ENCODE results near the gene CES2.

Gene CES2

GRCh38 chr16:66968847-66969246 is 33.5 kb downstream of the CES2 start:
- no peak overlapping the region for H3K4me3 ChIP-seq (ENCODE audit: low read length)
- no peaks in the 10 kb centered on the region for H3K79me2 ChIP-seq (ENCODE audit: low read length)
- H3F3A ChIP-seq (ENCODE audit: insufficient read depth, low read length): no peaks in the 10 kb centered on the region
- no peak overlapping the region for H3K27ac ChIP-seq (ENCODE audit: low read length)
- H3K4me1 ChIP-seq (ENCODE audit: low read length): no peaks in the 10 kb centered on the region
- no peak overlapping the region for H2AFZ ChIP-seq (ENCODE audit: low read length)
- no peak for DNase-seq
- H3K9me3 ChIP-seq (replicated peaks; ENCODE audit: insufficient read depth, low read length): no peaks in the 10 kb centered on the region
- no peaks in the 10 kb centered on the region for H3K9me2 ChIP-seq (replicated peaks; ENCODE audit: insufficient read depth, low read length)
- H3K9ac ChIP-seq (ENCODE audit: low read length): no peak overlapping the region
- H3K36me3 ChIP-seq (replicated peaks; ENCODE audit: insufficient read depth, low read length): no peaks in the 10 kb centered on the region
- H3K4me2 ChIP-seq (ENCODE audit: low read depth, low read length): no peak overlapping the region
- TF ChIP-seq CTCF (IDR thresholded peaks at IDR 0.05; ENCODE audit: low read length): no peak
- no peak for TF ChIP-seq EZH2 (optimal IDR thresholded peaks at IDR 0.05; ENCODE audit: low read depth, low read length)
- no peak for TF ChIP-seq EZH2phosphoT487 (IDR thresholded peaks at IDR 0.05; ENCODE audit: low read length)
- H3K27me3 ChIP-seq (replicated peaks; ENCODE audit: insufficient read depth, low read length): peaks cover 17% of the 10 kb centered on the region
- H4K20me1 ChIP-seq (ENCODE audit: insufficient read depth, low read length): no peaks in the 10 kb centered on the region

GRCh38 chr16:66970775-66971720 is 35.7 kb downstream of the CES2 start:
- H3K9ac ChIP-seq (ENCODE audit: low read length): no peak overlapping the region
- H3F3A ChIP-seq (ENCODE audit: insufficient read depth, low read length): no peaks in the 10 kb centered on the region
- DNase-seq: no peak
- no peaks in the 10 kb centered on the region for H3K36me3 ChIP-seq (replicated peaks; ENCODE audit: insufficient read depth, low read length)
- H3K79me2 ChIP-seq (ENCODE audit: low read length): no peaks in the 10 kb centered on the region
- no peak overlapping the region for H3K27ac ChIP-seq (ENCODE audit: low read length)
- TF ChIP-seq EZH2 (optimal IDR thresholded peaks at IDR 0.05; ENCODE audit: low read depth, low read length) (no peak), CTCF (IDR thresholded peaks at IDR 0.05; ENCODE audit: low read length) (no peak), EZH2phosphoT487 (IDR thresholded peaks at IDR 0.05; ENCODE audit: low read length) (no peak)
- no peaks in the 10 kb centered on the region for H4K20me1 ChIP-seq (ENCODE audit: insufficient read depth, low read length)
- H3K4me3 ChIP-seq (ENCODE audit: low read length): no peak overlapping the region
- H3K27me3 ChIP-seq (replicated peaks; ENCODE audit: insufficient read depth, low read length): 0 out of 2 replicates have a peak, but pooled peaks cover 6% of the 10 kb centered on the region
- no peak overlapping the region for H3K4me2 ChIP-seq (ENCODE audit: low read depth, low read length)
- no peaks in the 10 kb centered on the region for H3K9me2 ChIP-seq (replicated peaks; ENCODE audit: insufficient read depth, low read length)
- H2AFZ ChIP-seq (ENCODE audit: low read length): no peak overlapping the region
- H3K9me3 ChIP-seq (replicated peaks; ENCODE audit: insufficient read depth, low read length): no peaks in the 10 kb centered on the region
- peaks cover 4% of the 10 kb centered on the region; the same call in 1 of the 2 replicates for H3K4me1 ChIP-seq (ENCODE audit: low read length)

GRCh38 chr16:66972983-66973382 is 37.7 kb downstream of the CES2 start:
- no peak overlapping the region for H2AFZ ChIP-seq (ENCODE audit: low read length)
- H3K9me2 ChIP-seq (replicated peaks; ENCODE audit: insufficient read depth, low read length): no peaks in the 10 kb centered on the region
- H3K27ac ChIP-seq (ENCODE audit: low read length): no peak overlapping the region
- H3K4me1 ChIP-seq (ENCODE audit: low read length): peaks cover 4% of the 10 kb centered on the region; the same call in 1 of the 2 replicates
- H3K27me3 ChIP-seq (replicated peaks; ENCODE audit: insufficient read depth, low read length): no peaks in the 10 kb centered on the region
- H3K4me2 ChIP-seq (ENCODE audit: low read depth, low read length): no peak overlapping the region
- no peak for DNase-seq
- H3K36me3 ChIP-seq (replicated peaks; ENCODE audit: insufficient read depth, low read length): no peaks in the 10 kb centered on the region
- H4K20me1 ChIP-seq (ENCODE audit: insufficient read depth, low read length): no peaks in the 10 kb centered on the region
- no peaks in the 10 kb centered on the region for H3K79me2 ChIP-seq (ENCODE audit: low read length)
- no peak overlapping the region for H3K4me3 ChIP-seq (ENCODE audit: low read length)
- no peaks in the 10 kb centered on the region for H3K9me3 ChIP-seq (replicated peaks; ENCODE audit: insufficient read depth, low read length)
- H3F3A ChIP-seq (ENCODE audit: insufficient read depth, low read length): no peaks in the 10 kb centered on the region
- TF ChIP-seq EZH2 (optimal IDR thresholded peaks at IDR 0.05; ENCODE audit: low read depth, low read length) (no peak), EZH2phosphoT487 (IDR thresholded peaks at IDR 0.05; ENCODE audit: low read length) (no peak), CTCF (IDR thresholded peaks at IDR 0.05; ENCODE audit: low read length) (no peak)
- no peak overlapping the region for H3K9ac ChIP-seq (ENCODE audit: low read length)

Measured in MM.1S (cell line).